Mesothelial cell of epicardium (in vitro differentiated cells): ENCODE data around the gene CHST12. TPM values are rescaled to one million over a fixed set of nuclear protein-coding genes. Genes with fewer than 3 reads are reported as not detected.
A peak's percentile ranks its signal among the peaks of the same experiment; 100 is the strongest.

Source experiments
- DNase-seq, 2 experiments: peaks; one replicate each; pipeline ENCODE4 v3.0.0; 2021; ENCODE audit warnings: low spot score in 2 of 2; ENCODE audit not compliant: unreplicated experiment in 2 of 2
- H3K27ac Mint-ChIP-seq: 2 replicates; pipeline ENCODE4 v1.8.0; 2021; ENCODE audit warnings: mixed read lengths
- H3K27me3 Mint-ChIP-seq: 2 replicates; pipeline ENCODE4 v1.8.0; 2021; ENCODE audit warnings: low read depth, mixed read lengths
- H3K36me3 Mint-ChIP-seq: 2 replicates; pipeline ENCODE4 v1.8.0; 2021; ENCODE audit warnings: mixed read lengths
- H3K4me1 Mint-ChIP-seq: 2 replicates; pipeline ENCODE4 v1.8.0; 2021; ENCODE audit warnings: mixed read lengths
- H3K4me3 Mint-ChIP-seq: 2 replicates; pipeline ENCODE4 v1.8.0; 2021; ENCODE audit warnings: mild to moderate bottlenecking, moderate library complexity, mixed read lengths
- H3K9me3 Mint-ChIP-seq: 2 replicates; pipeline ENCODE4 v1.8.0; 2021; ENCODE audit warnings: mixed read lengths
- total RNA-seq: library from RNA; stranded (reverse); gene quantifications from 3 replicates; pipeline ENCODE4 v1.2.1, GENCODE V29; 2021
- TF ChIP-seq, protein P1 (sequence below): fragments of 200-600 bp; sonication (generic); IDR thresholded peaks from one replicate; pipeline ENCODE4 v1.5.0; 2021; ENCODE audit warnings: antibody characterized with exemption; ENCODE audit not compliant: unreplicated experiment

CHST12 gene
- total RNA-seq, 1 donor from 2014 or later: 20.4 TPM

DNA sequence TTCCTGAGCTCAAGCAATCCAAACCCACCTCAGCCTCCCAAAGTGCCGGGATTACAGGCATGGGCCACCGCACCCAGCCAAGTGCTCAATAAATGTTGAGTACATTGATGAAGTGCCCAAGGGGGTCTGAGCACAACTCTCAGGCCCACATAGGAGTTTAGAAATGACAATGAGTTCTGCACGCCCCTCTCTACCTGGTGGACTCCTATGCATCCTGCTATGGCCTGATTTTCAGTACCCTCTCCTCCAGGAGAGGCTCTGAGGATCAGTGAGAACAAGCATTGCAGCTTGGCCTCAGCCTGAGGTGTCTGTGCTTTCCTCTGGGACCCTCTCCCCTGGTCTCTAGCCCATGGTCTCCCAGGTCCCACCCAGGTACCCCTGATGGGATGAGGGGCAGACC is 93.7 kb downstream of the CHST12 start:
- no peaks in the 10 kb centered on the region for H3K9me3 Mint-ChIP-seq
- no peaks in the 10 kb centered on the region for H3K36me3 Mint-ChIP-seq
- no peak for DNase-seq
- peak overlapping the region; percentile 14 for H3K27ac Mint-ChIP-seq
- no peak overlapping the region for H3K4me3 Mint-ChIP-seq
- H3K4me1 Mint-ChIP-seq: peaks cover 31% of the 10 kb centered on the region
- peaks cover 2% of the 10 kb centered on the region for H3K27me3 Mint-ChIP-seq
- TF ChIP-seq, protein P1, sequence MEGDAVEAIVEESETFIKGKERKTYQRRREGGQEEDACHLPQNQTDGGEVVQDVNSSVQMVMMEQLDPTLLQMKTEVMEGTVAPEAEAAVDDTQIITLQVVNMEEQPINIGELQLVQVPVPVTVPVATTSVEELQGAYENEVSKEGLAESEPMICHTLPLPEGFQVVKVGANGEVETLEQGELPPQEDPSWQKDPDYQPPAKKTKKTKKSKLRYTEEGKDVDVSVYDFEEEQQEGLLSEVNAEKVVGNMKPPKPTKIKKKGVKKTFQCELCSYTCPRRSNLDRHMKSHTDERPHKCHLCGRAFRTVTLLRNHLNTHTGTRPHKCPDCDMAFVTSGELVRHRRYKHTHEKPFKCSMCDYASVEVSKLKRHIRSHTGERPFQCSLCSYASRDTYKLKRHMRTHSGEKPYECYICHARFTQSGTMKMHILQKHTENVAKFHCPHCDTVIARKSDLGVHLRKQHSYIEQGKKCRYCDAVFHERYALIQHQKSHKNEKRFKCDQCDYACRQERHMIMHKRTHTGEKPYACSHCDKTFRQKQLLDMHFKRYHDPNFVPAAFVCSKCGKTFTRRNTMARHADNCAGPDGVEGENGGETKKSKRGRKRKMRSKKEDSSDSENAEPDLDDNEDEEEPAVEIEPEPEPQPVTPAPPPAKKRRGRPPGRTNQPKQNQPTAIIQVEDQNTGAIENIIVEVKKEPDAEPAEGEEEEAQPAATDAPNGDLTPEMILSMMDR: no peak

DNA sequence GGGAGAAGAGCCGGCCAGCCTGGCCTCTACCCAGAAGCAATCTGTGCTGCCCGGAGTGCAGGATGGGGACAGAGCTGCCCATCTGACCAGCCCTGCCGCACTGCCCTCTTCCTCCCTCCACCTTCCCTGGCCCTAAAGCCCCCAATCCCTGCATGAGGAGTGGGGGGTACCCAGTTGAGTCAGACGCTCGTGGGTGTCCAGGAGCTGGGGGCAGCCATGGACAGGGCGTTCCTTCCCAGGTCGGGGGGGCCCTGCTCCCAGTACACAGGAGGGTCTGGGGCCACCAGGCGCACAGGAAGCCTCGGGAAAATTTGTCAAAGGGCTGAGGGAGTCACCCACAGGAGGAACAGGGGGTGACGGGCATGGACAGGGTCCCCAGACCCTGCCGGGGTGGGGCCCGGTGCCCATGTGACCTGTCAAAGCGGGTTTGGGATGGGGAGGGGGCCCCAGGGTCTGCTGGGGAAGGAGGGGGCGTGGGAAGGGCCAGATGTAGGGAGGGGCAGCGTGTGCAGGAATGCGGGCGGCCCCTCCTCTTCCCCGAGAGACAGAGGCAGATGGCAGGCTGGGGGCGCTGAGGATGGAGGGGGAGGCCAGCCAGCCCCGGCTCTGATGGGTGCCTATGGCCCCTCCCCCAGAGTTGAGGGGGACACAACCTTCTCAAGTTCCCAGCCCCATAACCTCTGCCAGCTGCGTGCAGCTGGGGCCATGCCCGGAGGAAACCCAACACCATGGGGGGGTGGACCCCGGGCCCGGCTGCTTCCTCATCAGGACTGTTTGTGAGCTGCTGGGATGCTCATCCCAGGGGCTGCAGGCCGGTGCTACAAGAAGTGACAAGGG is 94.3 kb downstream of the CHST12 start:
- Mint-ChIP-seq H3K27me3 (peaks cover 2% of the 10 kb centered on the region), H3K4me1 (peaks cover 31% of the 10 kb centered on the region), H3K36me3 (no peaks in the 10 kb centered on the region), H3K4me3 (no peak overlapping the region), H3K9me3 (no peaks in the 10 kb centered on the region), H3K27ac (peak overlapping the region; percentile 14)
- no peak for DNase-seq
- TF ChIP-seq, protein P1: no peak

Other genes with a start within 250 kb of the CHST12 start
- gene MAD1L1, start 170.7 kb upstream of the CHST12 start, total RNA-seq: 39.0 to 45.0 TPM (median 41.2 TPM) in 3 replicates
- 25.2 to 26.1 TPM (median 25.3 TPM) in 3 replicates for gene MRM2, start 161.4 kb upstream of the CHST12 start, total RNA-seq
- 16.1 to 19.2 TPM (median 17.3 TPM) in 3 replicates for gene NUDT1, start 161.4 kb upstream of the CHST12 start, total RNA-seq
- gene SNX8, start 89.2 kb upstream of the CHST12 start, total RNA-seq: 35.3 to 42.6 TPM (median 41.2 TPM) in 3 replicates
- 198 to 200 TPM (median 199 TPM) in 3 replicates for gene EIF3B, start 48.8 kb upstream of the CHST12 start, total RNA-seq
- gene GRIFIN, start 72.8 kb downstream of the CHST12 start, total RNA-seq: not detected in 3 replicates
- gene LFNG, start 116.2 kb downstream of the CHST12 start, total RNA-seq: 16.0 to 19.0 TPM (median 16.3 TPM) in 3 replicates
- gene BRAT1, start 151.9 kb downstream of the CHST12 start, total RNA-seq: 44.2 to 47.6 TPM (median 46.8 TPM) in 3 replicates
- gene IQCE, start 155.4 kb downstream of the CHST12 start, total RNA-seq: 26.6 to 29.6 TPM (median 26.6 TPM) in 3 replicates
- gene TTYH3, start 228.4 kb downstream of the CHST12 start, total RNA-seq: 282 to 296 TPM (median 282 TPM) in 3 replicates